IPS DF 4.7 (cell line): ENCODE measurements around the gene ZBTB7A.

Experiments used
- DNase-seq: peaks from one replicate; pipeline ENCODE4 v3.0.0-alpha.2; 2013; ENCODE audit warnings: low spot score; ENCODE audit errors: extremely low read depth

Gene ZBTB7A

GRCh38 chr19:4094291-4094690 lies 27.6 kb upstream of the ZBTB7A start:
- DNase-seq: no peak

- DNase-seq: no peak
Measured at GRCh38 chr19:4093643-4094175, 27.0 kb upstream of the ZBTB7A start.

GRCh38 chr19:4090356-4091220 lies 23.9 kb upstream of the ZBTB7A start:
- DNase-seq: no peak

GRCh38 chr19:4089946-4090345 lies 23.2 kb upstream of the ZBTB7A start:
- DNase-seq: no peak

GRCh38 chr19:4089400-4089908 lies 22.8 kb upstream of the ZBTB7A start:
- DNase-seq: no peak

- DNase-seq: no peak
Measured at GRCh38 chr19:4088975-4089374, 22.3 kb upstream of the ZBTB7A start.

- no peak for DNase-seq
Measured at GRCh38 chr19:4087787-4088679, 21.3 kb upstream of the ZBTB7A start.

GRCh38 chr19:4086411-4086867 lies 19.7 kb upstream of the ZBTB7A start:
- DNase-seq: no peak

GRCh38 chr19:4084547-4084877 lies 17.8 kb upstream of the ZBTB7A start:
- DNase-seq: no peak

- no peak for DNase-seq
Measured at GRCh38 chr19:4083677-4084546, 17.2 kb upstream of the ZBTB7A start.

- no peak for DNase-seq
Measured at GRCh38 chr19:4082172-4082571, 15.5 kb upstream of the ZBTB7A start.

- no peak for DNase-seq
Measured at GRCh38 chr19:4081441-4082129, 14.9 kb upstream of the ZBTB7A start.

- DNase-seq: no peak
Measured at GRCh38 chr19:4080473-4080872, 13.8 kb upstream of the ZBTB7A start.

GRCh38 chr19:4077800-4078684 lies 11.3 kb upstream of the ZBTB7A start:
- no peak for DNase-seq

GRCh38 chr19:4077007-4077374 lies 10.3 kb upstream of the ZBTB7A start:
- no peak for DNase-seq

GRCh38 chr19:4075373-4075772 lies 8.7 kb upstream of the ZBTB7A start:
- DNase-seq: no peak

GRCh38 chr19:4071610-4072009 lies 4.9 kb upstream of the ZBTB7A start:
- no peak for DNase-seq

GRCh38 chr19:4069331-4069959 lies 2.7 kb upstream of the ZBTB7A start:
- DNase-seq: no peak
